A549 (cell line): ENCODE data around the gene CARMIL3.

Experiments
- HEYL ChIP-seq: fragments of 250-450 bp; sonication (Bioruptor Pico); IDR thresholded peaks from 2 replicates; pipeline ENCODE4 v1.8.0; 2021; ENCODE audit warnings: mild to moderate bottlenecking, moderate library complexity
- NR3C1 ChIP-seq: fragments of >200 bp; sonication (Bioruptor Twin); formaldehyde crosslinking; IDR thresholded peaks from 3 replicates; pipeline ENCODE4 v1.6.1; 2017
- POLR2A ChIP-seq: IDR thresholded peaks from 2 replicates; pipeline ENCODE4 v1.6.1; 2012; ENCODE audit warnings: mild to moderate bottlenecking, low read length
- RFX5 ChIP-seq: fragments of 450-650 bp; IDR thresholded peaks from 2 replicates; pipeline ENCODE4 v1.7.1; 2014; ENCODE audit warnings: antibody characterized with exemption, mild to moderate bottlenecking, moderate library complexity
- ZFP36 ChIP-seq: fragments of 450-650 bp; IDR thresholded peaks from 2 replicates; pipeline ENCODE4 v1.6.1; 2014; ENCODE audit warnings: borderline replicate concordance; ENCODE audit not compliant: partially characterized antibody
- TF ChIP-seq, protein P1 (sequence below): fragments of >200 bp; sonication (Bioruptor Twin); formaldehyde crosslinking; IDR thresholded peaks from 3 replicates; pipeline ENCODE4 v1.5.1; 2016
- TF ChIP-seq, protein P2 (sequence below): IDR thresholded peaks from 2 replicates; pipeline ENCODE4 v1.6.1; 2012
- TF ChIP-seq, protein P3 (sequence below): fragments of 450-650 bp; IDR thresholded peaks from 2 replicates; pipeline ENCODE4 v1.6.1; 2014; ENCODE audit warnings: antibody characterized with exemption

DNA sequence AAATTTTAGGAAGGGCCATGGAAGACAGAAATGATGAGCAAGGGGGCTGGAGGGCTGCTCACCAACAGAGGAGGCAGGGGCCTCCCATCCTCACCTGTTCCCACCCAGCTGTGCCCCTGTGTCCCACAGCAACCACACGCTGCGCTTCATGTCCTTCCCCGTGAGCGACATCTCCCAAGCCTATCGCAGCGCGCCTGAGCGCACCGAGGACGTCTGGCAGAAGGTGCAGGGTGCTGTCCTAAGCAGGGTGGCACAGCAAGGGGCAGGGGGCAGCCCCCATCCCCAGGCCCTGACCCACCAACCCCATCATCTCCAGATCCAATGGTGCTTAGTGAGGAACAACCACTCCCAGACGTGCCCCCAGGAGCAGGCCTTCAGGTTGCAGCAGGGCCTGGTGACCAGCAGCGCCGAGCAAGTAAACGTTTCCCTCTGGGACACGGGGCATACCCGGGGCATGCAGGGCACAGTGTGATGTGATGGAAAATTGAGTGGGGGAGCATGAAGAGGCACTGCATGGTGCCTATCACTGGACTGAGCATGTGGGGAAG, 8.1 kb downstream of the CARMIL3 start:
- TF ChIP-seq, protein P1, sequence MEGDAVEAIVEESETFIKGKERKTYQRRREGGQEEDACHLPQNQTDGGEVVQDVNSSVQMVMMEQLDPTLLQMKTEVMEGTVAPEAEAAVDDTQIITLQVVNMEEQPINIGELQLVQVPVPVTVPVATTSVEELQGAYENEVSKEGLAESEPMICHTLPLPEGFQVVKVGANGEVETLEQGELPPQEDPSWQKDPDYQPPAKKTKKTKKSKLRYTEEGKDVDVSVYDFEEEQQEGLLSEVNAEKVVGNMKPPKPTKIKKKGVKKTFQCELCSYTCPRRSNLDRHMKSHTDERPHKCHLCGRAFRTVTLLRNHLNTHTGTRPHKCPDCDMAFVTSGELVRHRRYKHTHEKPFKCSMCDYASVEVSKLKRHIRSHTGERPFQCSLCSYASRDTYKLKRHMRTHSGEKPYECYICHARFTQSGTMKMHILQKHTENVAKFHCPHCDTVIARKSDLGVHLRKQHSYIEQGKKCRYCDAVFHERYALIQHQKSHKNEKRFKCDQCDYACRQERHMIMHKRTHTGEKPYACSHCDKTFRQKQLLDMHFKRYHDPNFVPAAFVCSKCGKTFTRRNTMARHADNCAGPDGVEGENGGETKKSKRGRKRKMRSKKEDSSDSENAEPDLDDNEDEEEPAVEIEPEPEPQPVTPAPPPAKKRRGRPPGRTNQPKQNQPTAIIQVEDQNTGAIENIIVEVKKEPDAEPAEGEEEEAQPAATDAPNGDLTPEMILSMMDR, result no peak
- TF ChIP-seq ZFP36 (no peak), POLR2A (no peak), HEYL (CRISPR knock-in tag) (no peak), RFX5 (no peak), NR3C1 (no peak)
- TF ChIP-seq, protein P2, sequence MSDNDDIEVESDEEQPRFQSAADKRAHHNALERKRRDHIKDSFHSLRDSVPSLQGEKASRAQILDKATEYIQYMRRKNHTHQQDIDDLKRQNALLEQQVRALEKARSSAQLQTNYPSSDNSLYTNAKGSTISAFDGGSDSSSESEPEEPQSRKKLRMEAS, result no peak
- TF ChIP-seq, protein P3, sequence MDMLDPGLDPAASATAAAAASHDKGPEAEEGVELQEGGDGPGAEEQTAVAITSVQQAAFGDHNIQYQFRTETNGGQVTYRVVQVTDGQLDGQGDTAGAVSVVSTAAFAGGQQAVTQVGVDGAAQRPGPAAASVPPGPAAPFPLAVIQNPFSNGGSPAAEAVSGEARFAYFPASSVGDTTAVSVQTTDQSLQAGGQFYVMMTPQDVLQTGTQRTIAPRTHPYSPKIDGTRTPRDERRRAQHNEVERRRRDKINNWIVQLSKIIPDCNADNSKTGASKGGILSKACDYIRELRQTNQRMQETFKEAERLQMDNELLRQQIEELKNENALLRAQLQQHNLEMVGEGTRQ, result no peak
